ENCODE data around the gene TRMT1.

TRMT1 gene

GRCh38 chr19:13089857-13090507 is 26.6 kb downstream of the TRMT1 start:
- no peak for DNase-seq

- no peak for DNase-seq
Measured at GRCh38 chr19:13089139-13089856, 27.2 kb downstream of the TRMT1 start.

GRCh38 chr19:13087795-13088537 is 28.6 kb downstream of the TRMT1 start:
- no peak for DNase-seq

- DNase-seq = no peak
Measured at GRCh38 chr19:13087295-13087694, 29.2 kb downstream of the TRMT1 start.

GRCh38 chr19:13086341-13086740 is 30.2 kb downstream of the TRMT1 start:
- DNase-seq = no peak

- no peak for DNase-seq
Measured at GRCh38 chr19:13085666-13086065, 30.9 kb downstream of the TRMT1 start.

- DNase-seq = no peak
Measured at GRCh38 chr19:13083627-13084026, 32.9 kb downstream of the TRMT1 start.

GRCh38 chr19:13083008-13083404 is 33.5 kb downstream of the TRMT1 start:
- DNase-seq = no peak

- no peak for DNase-seq
Measured at GRCh38 chr19:13082192-13083007, 34.1 kb downstream of the TRMT1 start.

- DNase-seq = no peak
Measured at GRCh38 chr19:13079542-13079986, 37.0 kb downstream of the TRMT1 start.

GRCh38 chr19:13078897-13079541 is 37.5 kb downstream of the TRMT1 start:
- DNase-seq = no peak

GRCh38 chr19:13078381-13078780 is 38.2 kb downstream of the TRMT1 start:
- no peak for DNase-seq

- DNase-seq = no peak
Measured at GRCh38 chr19:13077240-13077639, 39.3 kb downstream of the TRMT1 start.

GRCh38 chr19:13076787-13077186 is 39.8 kb downstream of the TRMT1 start:
- no peak for DNase-seq

- DNase-seq = no peak
Measured at GRCh38 chr19:13076320-13076719, 40.2 kb downstream of the TRMT1 start.

GRCh38 chr19:13074378-13074777 is 42.2 kb downstream of the TRMT1 start:
- DNase-seq = no peak

GRCh38 chr19:13073263-13073662 is 43.3 kb downstream of the TRMT1 start:
- no peak for DNase-seq

GRCh38 chr19:13072188-13072908 is 44.2 kb downstream of the TRMT1 start:
- no peak for DNase-seq

GRCh38 chr19:13071444-13072187 is 44.9 kb downstream of the TRMT1 start:
- DNase-seq = no peak

GRCh38 chr19:13070425-13071140 is 46.0 kb downstream of the TRMT1 start:
- DNase-seq = no peak
